GM18502 (cell line): Measurements from ENCODE around the gene CAT.

ENCODE experiments used
- ATAC-seq: cut with Tn5 transposase; IDR thresholded peaks from one replicate; pipeline ENCODE4 v1.9.1; 2021; ENCODE audit warnings: mild to moderate bottlenecking; ENCODE audit not compliant: unreplicated experiment, poor library complexity

The CAT gene

GRCh38 chr11:34438529-34439507 is at the start of gene CAT:
Gene CAT (plus strand): TSS chr11:34438934. CDS start chr11:34439014, 80 bp downstream.
- peak; percentile 96 for ATAC-seq

GRCh38 chr11:34394771-34395300 is 43.9 kb upstream of the CAT start:
- ATAC-seq, result no peak

DNA sequence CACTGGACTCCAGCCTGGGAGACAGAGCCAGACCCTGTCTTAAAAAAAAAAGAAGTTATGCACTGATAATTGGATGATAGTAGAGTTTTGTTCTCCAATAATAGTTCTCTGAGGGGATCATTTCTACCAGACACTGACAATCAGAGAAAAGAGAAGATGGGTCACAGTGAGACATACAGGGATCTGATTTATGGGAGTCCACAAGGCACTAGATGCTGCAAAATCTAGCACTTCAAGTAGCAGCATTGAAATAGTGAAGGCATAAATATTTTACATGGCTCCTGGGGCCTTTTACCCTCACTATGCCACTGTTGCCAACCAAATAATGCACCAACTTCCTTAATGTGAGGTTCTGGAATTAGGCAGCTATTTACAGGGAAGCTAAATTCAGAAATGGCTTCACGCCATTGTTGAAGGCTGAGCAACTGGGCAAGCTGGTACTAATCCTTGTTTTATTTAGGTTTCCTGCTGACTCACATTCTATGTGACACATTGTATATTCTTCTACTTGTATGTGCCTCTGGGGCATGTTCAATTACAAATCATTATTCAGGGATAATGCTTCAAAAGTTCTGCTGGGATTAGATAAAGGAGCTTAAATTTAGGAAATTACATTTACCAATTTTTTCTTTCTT is 42.7 kb upstream of the CAT start:
- ATAC-seq, result no peak

DNA sequence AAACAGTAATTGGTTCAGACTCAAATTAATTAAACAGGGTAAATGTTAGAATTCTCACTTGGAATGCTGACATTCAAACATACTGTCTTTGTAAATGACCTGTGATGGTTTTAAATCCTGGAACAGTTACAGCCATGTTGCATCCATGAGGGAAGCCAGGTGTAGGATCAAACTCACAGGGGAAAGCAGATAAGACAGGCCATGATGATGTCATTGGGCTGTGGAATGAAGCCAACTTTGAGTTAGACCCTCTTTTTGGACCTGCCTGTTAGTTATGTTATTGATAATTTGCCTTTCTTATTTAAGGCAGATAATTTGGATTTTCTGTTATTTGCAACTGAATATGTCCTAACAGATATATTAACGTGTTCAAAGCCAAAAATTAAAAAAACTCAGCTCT is 41.6 kb upstream of the CAT start:
- ATAC-seq, result no peak

GRCh38 chr11:34397811-34398210 is 40.9 kb upstream of the CAT start:
- no peak for ATAC-seq

- ATAC-seq, result no peak
Measured at GRCh38 chr11:34403431-34403830, 35.3 kb upstream of the CAT start.

GRCh38 chr11:34404280-34404679 is 34.5 kb upstream of the CAT start:
- ATAC-seq, result no peak

DNA sequence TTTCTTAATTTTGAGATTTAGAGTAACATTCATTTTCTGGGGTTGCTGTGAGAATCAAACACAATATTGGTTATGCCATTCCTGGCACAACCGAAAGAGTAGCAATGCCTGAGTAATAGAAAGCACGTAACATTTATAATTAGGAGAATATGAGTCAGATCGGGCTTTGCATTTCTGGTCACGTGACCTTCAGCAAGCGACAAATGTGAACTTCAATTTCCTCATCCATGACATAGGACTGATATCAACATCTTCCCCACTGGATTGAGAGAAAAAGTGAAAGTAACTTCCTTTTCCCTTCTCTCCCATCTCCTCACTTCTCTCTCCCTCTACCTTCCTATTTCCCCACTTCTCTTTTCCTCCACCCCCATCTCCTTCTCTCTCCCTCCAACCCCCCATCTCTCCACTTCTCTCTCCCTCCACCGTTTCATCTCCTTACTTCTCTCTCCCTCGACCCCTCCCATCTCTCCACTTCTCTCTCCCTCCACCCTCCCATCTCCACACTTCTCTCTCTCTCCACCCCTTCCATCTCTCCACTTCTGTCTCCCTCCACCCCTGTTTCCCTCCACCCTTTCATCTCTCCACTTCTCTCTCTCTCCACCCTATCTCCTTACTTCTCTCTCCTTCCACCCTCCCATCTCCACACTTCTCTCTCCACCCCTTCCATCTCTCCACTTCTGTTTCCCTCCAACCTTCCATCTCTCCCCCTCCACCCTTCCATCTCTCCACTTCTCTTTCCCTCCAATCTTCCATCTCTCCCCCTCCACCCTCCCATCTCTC is 33.5 kb upstream of the CAT start:
- peak; percentile 50 for ATAC-seq

DNA sequence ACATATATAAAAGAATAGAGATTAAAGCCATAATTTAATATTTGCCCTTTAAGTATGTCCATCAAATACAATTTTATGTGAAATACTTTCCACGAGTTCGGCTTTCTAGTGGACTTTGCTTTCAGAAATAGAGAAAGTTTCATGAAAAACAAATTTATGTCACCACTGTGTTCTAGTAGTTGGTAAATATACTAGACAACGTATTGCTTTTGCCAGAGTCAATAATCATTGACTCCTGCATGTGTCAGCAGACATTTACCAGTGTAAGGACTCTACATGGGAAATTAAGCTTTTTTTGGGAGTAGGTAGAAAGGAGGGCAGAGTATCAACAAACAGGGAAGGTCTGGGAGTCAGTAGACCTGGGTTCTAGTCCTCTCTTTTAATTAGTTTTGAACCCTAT is 32.3 kb upstream of the CAT start:
- ATAC-seq, result no peak

GRCh38 chr11:34407121-34407813 is 31.5 kb upstream of the CAT start:
- no peak for ATAC-seq

- ATAC-seq, result no peak
Measured at GRCh38 chr11:34408580-34409172, 30.1 kb upstream of the CAT start.

DNA sequence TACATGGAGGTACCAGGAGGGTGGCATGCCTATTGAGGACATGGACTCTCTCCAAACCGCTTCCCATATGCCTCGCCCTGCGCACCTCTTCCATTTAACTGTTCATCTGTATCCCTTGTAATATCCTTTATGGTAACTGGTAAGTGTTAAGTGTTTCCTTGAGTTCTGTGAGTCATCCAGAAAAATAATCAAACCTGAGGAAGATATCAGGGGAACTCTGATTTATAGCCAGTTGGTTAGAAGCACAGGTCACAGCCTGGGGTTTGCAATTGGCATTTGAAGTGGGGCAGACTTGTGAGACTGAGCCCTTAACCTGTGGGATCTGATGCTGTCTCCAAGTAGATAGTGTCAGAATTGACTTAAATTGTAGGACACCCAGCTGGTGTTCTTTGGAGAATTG is 27.6 kb upstream of the CAT start:
- no peak for ATAC-seq

GRCh38 chr11:34411791-34412190 is 26.9 kb upstream of the CAT start:
- no peak for ATAC-seq

GRCh38 chr11:34413263-34413662 is 25.5 kb upstream of the CAT start:
- no peak for ATAC-seq

DNA sequence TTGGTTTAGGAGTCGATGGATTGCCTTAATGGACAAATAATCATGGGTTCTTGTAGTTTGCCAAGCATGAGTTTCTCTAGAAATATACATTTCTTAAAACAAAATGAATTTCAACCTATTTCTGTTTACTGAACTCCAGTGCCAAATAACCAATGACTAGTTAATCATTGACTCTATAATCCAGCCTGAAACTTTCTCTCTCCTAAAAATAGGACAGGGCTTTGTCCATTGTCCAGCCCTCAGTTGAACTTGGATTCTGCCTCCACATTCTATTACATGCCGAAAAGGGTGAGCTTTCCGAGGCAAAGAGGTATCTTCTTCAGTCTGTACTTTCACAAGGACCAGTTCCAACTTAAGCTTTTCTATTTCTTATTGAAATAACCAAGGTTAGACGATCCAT is 23.2 kb upstream of the CAT start:
- no peak for ATAC-seq

GRCh38 chr11:34416088-34416487 is 22.6 kb upstream of the CAT start:
- ATAC-seq, result no peak

DNA sequence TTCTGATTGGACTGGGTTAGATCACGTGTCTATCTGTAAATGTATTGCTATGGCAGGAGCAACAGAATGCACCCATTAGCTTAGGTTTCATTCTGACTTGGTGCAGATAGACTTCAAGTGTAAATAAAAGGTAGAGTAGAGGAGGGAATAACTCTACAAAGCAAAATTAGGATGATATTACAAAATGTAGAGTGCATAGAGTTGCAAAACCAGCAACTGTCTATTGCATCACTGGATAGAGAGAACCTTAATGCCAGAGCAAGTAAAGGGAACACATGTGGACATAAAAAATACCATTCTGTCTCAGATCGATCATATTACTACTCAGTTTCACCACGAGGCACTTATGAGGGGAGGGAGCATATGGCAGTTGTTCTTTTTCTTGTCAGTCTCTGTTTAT is 22.0 kb upstream of the CAT start:
- no peak for ATAC-seq

DNA sequence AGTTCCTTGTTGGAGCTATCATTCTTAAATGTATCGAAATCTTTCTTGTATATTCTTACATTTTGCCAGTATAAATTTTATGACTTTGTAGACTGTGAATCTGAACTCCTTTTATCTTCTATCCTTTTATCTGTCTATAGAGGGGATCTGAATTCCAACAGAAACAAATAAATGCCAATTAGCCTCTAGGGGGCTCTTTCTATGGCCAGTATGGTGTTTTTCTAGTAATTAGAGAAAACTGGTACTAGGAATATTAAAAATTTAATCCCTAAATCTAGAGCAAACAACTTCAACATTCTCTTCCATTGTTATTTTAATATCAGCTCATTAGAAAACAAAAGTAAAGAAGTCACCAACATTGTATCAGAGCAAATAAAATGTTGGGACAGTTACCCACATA is 21.5 kb upstream of the CAT start:
- no peak for ATAC-seq

GRCh38 chr11:34419158-34419557 is 19.6 kb upstream of the CAT start:
- no peak for ATAC-seq

DNA sequence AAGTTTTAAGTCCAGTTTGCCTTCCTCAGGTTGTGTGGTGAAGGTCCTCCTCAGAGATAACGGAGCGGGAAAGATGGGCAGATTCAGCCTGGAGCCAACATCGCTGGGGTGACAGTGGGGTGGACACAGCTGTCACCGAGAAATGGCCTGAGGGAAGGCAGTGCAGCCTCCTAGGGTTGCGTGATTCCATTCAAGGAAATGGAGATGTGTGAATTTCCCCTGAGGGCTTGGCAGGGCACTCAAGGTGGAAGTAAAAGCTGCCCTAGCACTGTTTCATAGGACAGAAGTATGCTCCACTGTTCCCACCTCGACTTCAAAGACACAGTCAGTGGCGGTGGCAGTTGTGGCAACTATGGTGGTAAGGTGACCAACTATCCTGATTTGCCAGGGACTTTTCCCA is 15.4 kb upstream of the CAT start:
- no peak for ATAC-seq
